ENCODE measurements around the gene ARHGAP4.

Gene ARHGAP4

GRCh38 chrX:153945956-153946943 lies 20.2 kb upstream of the ARHGAP4 start:
- no peak overlapping the region for H3K4me3 ChIP-seq (ENCODE audit: low read length)
- TF ChIP-seq ZNF274 (IDR thresholded peaks at IDR 0.05; ENCODE audit: low read depth, low read length), result no peak

DNA sequence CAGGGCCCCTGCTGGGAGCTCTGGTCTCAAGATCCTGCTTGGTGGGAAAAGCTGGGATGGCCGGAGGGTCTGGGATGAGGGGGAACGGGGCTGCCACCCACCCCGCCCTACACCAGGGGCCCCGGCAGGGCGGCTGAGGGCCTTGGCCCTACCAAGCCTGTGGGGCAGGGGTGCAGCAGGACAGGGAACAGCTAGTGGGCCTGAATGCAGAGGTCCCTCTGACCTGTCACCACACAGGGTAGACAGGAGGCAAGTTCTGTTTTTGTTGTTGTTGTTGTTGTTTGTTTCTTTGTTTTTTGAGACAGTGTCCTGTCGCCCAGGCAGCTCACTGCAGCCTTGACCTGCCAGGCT lies 18.7 kb upstream of the ARHGAP4 start:
- H3K4me3 ChIP-seq (ENCODE audit: low read length), result no peak overlapping the region

GRCh38 chrX:153944140-153944799 lies 18.2 kb upstream of the ARHGAP4 start, which contains the start of gene RENBP:
Gene RENBP (minus strand): TSS chrX:153944643. CDS start chrX:153944610, 33 bp downstream.
- no peak for TF ChIP-seq ZNF274 (IDR thresholded peaks at IDR 0.05; ENCODE audit: low read depth, low read length)
- H3K4me3 ChIP-seq (ENCODE audit: low read length), result no peak within 1 kb of the TSS; the same call in 1 of the 2 replicates

More for the DNA sequence above, 18.7 kb upstream of the ARHGAP4 start:
- no peak for TF ChIP-seq ZNF274 (IDR thresholded peaks at IDR 0.05; ENCODE audit: low read depth, low read length)

GRCh38 chrX:153941336-153942252 lies 15.5 kb upstream of the ARHGAP4 start:
- TF ChIP-seq ZNF274 (IDR thresholded peaks at IDR 0.05; ENCODE audit: low read depth, low read length), result no peak
- H3K4me3 ChIP-seq (ENCODE audit: low read length), result no peak overlapping the region

- no peak for TF ChIP-seq ZNF274 (IDR thresholded peaks at IDR 0.05; ENCODE audit: low read depth, low read length)
- no peak overlapping the region for H3K4me3 ChIP-seq (ENCODE audit: low read length)
Observed at GRCh38 chrX:153939573-153939972, 13.5 kb upstream of the ARHGAP4 start.

DNA sequence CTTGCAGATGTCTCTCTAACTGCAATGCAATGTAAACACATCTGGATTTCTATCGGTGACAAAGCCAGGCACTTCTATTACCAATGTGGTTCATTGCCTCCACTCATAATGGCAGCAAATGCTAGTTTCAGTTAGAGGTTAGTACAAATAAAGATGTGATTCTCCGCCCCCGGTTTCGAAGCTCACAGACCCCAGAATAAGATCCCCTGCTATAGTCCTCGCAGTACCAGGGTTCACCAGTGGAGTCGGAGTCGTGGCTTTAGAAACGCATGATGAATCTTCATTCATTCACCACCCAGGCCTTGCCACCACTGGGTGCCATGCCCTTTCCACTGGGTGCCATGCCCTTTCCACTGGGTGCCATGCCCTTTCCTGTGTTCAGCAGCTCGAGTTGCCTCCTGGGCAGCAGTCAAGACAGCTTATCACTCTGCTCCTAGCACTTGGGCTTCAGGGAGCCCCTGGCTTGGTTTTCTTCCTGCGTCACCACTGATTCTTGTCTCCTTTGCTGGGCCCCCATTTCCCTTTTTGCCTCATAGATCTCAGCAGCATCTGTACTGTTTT lies 12.2 kb upstream of the ARHGAP4 start:
- H3K4me3 ChIP-seq (ENCODE audit: low read length), result no peak overlapping the region
- TF ChIP-seq ZNF274 (IDR thresholded peaks at IDR 0.05; ENCODE audit: low read depth, low read length), result no peak

GRCh38 chrX:153937056-153937455 lies 11.0 kb upstream of the ARHGAP4 start:
- no peak for TF ChIP-seq ZNF274 (IDR thresholded peaks at IDR 0.05; ENCODE audit: low read depth, low read length)
- H3K4me3 ChIP-seq (ENCODE audit: low read length), result no peak overlapping the region

DNA sequence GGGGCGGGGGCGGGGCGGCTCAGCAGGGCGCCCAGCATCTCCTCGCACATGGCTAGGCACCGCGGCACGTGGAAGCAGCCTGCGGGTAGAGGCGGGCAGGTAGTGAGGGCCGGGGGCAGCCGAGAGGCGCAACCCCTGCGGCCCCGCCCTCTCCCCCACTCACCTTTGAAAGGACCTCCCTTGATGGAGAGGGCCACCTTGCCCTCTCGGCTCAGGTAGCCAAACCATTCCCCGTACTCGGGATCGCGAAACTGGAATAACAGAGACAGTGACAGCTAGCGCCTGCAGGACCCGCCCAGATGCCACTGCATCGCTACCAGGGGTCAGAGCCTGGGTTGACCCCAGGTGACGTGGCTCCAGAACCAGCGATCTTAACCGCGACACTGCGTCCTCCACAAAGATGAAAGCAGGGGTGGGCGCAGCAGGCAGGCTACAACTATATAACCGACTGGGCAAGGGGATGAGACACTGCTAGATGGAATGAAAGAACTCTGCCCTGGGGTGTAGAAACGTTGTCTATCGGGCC lies 9.3 kb upstream of the ARHGAP4 start:
- TF ChIP-seq ZNF274 (IDR thresholded peaks at IDR 0.05; ENCODE audit: low read depth, low read length), result no peak
- H3K4me3 ChIP-seq (ENCODE audit: low read length), result peak overlapping the region; percentile 48; the same call in 1 of the 2 replicates

DNA sequence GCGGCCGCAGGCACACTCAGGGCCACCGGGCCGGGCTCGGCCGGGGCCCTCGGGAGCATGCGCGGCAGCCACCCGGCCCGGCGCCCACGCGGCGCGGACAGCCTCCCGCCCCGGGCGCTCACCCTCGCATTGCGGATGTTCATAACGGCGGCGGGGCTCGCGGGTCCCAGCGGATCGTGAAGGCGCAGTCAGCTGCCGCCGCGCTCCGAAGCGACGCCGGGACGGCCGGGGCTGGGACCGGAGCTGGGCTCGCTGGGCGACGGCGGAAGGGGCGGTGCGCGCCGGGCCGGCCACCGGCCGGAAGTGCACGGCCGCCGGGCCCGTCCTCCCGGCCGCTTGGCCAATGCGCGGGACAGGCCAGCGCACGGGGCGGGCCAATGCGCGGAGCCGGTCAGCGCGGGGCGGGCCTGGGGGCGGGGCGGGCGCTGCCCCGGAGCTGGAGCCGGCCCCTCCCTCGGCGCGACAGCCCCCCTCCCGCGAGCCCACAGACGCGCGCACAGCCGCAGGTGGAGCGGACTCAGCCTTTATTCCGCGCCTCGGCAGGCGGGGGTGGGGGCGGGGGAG lies 8.8 kb upstream of the ARHGAP4 start, which contains the start of gene NAA10:
TSS of gene NAA10 (minus strand) at position 276 of the 564 bp plus-strand sequence. CDS start at position 143, 133 bp downstream.
- H3K4me3 ChIP-seq (ENCODE audit: low read length), result peak within 1 kb of the TSS; percentile 65
- TF ChIP-seq ZNF274 (IDR thresholded peaks at IDR 0.05; ENCODE audit: low read depth, low read length), result no peak

- peak overlapping the region; percentile 65 for H3K4me3 ChIP-seq (ENCODE audit: low read length)
- no peak for TF ChIP-seq ZNF274 (IDR thresholded peaks at IDR 0.05; ENCODE audit: low read depth, low read length)
Observed at GRCh38 chrX:153934148-153934761, 8.2 kb upstream of the ARHGAP4 start.

GRCh38 chrX:153933748-153934147 lies 7.7 kb upstream of the ARHGAP4 start:
- TF ChIP-seq ZNF274 (IDR thresholded peaks at IDR 0.05; ENCODE audit: low read depth, low read length), result no peak
- H3K4me3 ChIP-seq (ENCODE audit: low read length), result peak overlapping the region; percentile 65

- TF ChIP-seq ZNF274 (IDR thresholded peaks at IDR 0.05; ENCODE audit: low read depth, low read length), result no peak
- H3K4me3 ChIP-seq (ENCODE audit: low read length), result no peak overlapping the region
Observed at GRCh38 chrX:153932220-153932915, 6.3 kb upstream of the ARHGAP4 start.
